Activated CD4-positive, alpha-beta T cell treated with anti-CD3 and anti-CD28 coated beads for 4 hours (primary cell): Measurements from ENCODE around the gene SEPTIN14.
"Not testable (repeated sequence)": the region's sequence is repeated elsewhere in the genome, so short reads cannot be mapped to it uniquely, and the experiment has no call there.

Source experiments
- DNase-seq, 2 donors: peaks; one replicate each; pipeline ENCODE4 v3.0.0-alpha.2; 2020

Gene SEPTIN14

GRCh38 chr7:55862652-55863051 is at the start of gene SEPTIN14:
TSS of gene SEPTIN14 (minus strand) at chr7:55862752. CDS start at chr7:55861996, 756 bp downstream.
- not testable (repeated sequence) for DNase-seq

DNA sequence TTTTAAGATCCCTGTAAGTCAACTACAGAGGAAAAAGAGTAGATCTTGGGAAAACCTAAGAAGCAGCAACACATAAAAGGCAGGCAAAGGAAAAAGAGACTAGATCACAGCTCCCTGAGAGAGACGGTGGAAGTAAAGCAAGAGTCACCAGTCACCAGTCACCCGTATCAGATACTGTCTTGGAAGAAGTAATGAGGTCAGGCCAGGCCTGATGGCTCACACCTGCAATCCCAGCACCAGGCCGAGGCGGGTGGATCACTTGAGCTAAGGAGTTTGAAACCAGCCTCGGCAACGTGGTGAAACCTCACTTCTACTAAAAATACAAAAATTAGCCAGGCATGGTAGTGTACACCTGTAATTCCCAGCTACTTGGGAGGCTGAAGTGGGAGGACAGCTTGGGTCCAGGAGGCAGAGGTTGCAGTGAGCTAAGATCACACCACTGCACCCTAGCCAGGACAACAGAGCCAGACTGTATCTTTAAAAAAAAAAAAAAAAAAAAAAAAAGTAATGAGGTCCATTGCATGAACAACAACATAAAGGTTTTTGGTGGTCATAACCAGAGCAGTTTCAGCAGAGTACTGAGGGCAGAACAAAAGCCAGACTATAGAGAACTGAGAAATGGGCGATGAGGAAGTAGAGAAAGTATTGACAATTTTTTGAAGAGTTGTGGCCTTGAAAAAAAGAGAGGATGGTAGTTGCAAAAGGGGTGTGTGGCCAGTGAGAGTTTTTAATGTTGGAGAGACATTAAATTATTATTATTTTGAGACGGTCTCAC is 41.6 kb upstream of the SEPTIN14 start:
- DNase-seq = no peak

DNA sequence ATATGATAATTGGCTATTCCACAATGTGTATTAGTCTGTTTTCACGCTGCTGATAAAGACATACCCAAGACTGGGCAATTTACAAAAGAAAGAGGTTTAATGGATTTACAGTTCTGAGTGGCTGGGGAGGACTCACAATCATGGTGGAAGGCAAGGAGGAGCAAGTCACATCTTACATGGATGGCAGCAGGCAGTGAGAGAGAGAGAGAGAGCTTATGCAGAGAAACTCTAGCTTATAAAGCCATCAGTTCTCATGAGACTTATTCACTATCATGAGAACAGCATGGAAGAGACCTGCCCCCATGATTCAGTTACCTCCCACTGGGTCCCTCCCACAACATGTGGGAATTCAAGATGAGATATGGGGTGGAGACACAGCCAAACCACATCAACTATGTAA is 38.5 kb upstream of the SEPTIN14 start:
- DNase-seq = not testable (repeated sequence)

GRCh38 chr7:55898287-55898686 is 35.7 kb upstream of the SEPTIN14 start:
- DNase-seq = no peak

- DNase-seq = no peak
Measured at GRCh38 chr7:55895021-55895420, 32.5 kb upstream of the SEPTIN14 start.

GRCh38 chr7:55893940-55894339 is 31.4 kb upstream of the SEPTIN14 start:
- no peak for DNase-seq

- not testable (repeated sequence) for DNase-seq
Measured at GRCh38 chr7:55888378-55888777, 25.8 kb upstream of the SEPTIN14 start.

- no peak for DNase-seq
Measured at GRCh38 chr7:55887821-55888247, 25.3 kb upstream of the SEPTIN14 start.

DNA sequence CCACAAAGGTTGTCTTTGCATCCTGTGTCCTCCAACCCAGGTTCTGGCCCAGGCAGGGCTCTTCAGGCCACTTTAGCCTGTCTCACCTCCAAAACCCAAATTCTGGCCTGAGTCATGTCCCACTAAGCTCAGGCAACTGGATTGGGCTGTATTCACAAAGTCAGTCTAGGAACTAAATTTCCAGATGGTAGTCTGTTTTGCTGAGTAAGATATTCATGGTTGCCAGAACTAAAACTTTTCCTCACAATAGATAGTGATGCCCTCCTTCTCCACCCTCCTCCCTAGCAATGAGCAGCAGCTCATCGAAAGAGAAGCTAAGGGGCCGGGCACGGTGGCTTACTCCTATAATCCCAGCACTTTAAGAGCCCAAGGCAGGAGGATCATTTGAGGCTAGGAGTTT is 21.8 kb upstream of the SEPTIN14 start:
- DNase-seq = no peak

DNA sequence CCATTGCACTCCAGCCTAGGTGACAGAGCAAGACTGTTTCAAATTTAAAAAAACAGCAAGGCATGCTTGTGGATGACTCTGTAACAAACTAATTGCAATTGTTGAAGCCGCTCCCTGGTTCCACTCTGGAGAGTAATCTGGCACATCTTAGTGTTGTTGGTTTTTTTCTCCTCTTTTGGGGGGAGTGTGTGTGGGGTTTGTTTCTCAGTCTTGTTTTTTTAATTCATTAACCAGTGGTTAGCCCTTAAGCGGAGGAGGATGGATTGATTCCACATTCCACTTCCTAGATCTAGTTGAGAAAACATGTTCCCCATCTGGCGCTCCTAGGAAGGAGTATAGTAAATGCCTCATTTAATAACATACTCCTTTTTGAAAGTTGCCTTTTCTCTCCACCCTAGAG is 16.1 kb upstream of the SEPTIN14 start:
- DNase-seq = no peak

DNA sequence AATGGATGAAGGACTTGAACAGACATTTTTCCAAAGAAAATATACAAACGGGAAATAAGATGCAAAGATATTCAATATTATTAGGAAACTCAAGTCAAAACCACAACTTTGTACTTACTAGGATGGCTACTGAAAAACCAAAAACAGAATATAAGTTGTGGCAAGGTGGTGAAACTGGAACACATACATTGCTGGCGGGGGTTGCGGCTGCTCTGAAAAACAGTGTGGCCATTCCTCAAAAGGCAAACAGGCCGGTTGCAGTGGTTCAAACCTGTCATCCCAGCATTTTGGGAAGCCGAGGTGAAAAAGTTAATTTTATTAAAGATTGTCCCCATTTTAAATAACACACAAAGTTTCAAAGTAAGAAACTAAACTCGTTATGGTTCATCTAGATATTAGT is 14.8 kb upstream of the SEPTIN14 start:
- no peak for DNase-seq

DNA sequence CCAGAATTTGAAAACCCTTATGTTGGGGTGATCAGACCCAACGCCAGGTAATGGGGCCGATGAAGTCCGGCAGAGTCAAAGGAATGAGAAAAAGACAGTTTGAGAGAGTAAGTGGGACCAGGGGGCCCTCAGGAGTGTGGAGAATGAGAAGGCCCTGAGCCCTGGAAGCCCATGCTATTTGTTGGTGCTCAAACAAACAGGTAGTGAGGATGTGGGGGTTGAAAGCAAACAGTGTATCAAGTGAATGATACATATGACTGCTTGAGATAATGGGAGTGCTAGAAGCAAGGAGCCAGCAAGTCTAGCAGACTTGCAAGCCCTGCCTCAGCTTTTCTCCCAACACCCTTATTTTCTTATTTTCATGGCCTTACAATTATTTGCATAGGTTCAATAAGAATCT is 11.2 kb upstream of the SEPTIN14 start:
- DNase-seq = no peak

GRCh38 chr7:55871932-55872485 is 9.5 kb upstream of the SEPTIN14 start:
- DNase-seq = no peak

GRCh38 chr7:55868989-55869388 is 6.4 kb upstream of the SEPTIN14 start:
- DNase-seq = not testable (repeated sequence)

DNA sequence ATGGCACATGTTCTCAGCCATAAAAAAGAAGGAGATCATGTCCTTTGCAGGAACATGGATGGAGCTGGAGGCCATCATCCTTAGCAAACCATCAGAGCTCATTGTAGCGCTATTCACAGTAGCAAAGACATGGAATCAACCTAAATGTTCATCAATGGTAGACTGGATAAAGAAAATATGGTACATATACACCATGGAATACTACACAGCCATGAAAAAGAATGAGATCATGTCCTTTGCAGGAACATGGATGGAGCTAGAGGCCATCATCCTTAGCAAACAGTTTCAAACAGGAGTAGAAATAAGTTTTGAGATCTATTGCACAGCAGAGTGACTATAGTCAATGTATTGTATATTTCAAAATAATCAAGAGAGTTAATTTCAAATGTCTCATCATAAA is 17.4 kb downstream of the SEPTIN14 start:
- not testable (repeated sequence) for DNase-seq

DNA sequence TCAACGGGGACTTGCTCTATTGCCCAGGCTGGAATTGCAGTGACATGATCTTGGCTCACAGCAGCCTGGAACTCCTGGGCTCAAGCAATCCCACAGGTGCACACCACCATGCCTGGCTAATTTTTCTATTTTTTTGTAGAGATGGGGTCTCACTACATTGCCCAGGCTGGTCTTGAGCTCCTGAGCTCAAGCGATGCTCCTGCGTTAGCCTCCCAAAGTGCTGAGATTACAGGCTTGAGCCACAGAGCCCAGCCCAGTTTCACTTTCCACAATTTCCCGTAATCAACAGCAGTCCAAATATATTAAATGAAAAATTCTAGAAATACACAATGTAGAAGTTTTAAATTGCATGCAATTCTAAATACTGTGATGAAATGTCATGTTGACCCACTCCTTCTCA is 24.0 kb downstream of the SEPTIN14 start:
- no peak for DNase-seq

DNA sequence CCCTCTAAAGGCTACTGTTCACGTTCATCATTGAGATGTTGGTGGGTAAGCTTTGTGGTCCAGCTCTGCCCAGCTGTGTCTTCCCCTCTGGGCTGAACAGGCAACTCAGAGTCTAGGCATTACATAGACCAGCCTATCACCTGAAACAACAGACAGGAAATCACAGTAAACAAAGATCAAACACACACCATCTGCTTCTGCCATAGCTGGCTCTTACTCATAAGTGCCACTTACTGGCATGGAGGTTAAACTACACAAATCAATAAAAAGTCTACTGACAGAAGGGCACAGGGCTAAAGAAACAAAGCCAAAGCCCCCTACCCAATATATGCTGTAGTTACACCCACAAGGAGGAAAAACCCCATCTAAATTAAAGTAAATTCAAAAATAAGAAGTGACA is 35.0 kb downstream of the SEPTIN14 start:
- DNase-seq = no peak

- no peak for DNase-seq
Measured at GRCh38 chr7:55818686-55819085, 43.9 kb downstream of the SEPTIN14 start.

DNA sequence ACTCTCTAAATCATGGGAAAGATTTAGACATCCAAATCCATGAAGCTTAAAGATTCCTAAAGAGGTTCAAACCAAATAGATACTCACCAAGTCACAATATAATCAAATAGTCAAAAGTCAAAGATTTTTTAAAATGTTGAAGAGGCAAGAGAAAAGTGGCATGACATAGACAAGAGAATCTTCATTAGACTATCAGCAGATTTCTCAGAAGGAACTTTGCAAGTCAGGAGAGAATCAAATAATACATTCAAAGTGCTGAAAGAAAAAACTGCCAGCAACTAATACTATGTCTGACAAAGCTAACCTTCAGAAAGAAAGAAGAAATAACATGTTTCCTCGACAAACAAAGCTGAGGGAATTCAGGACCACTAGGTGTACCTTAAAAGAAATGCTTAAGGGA is 65.3 kb downstream of the SEPTIN14 start:
- DNase-seq = not testable (repeated sequence)

DNA sequence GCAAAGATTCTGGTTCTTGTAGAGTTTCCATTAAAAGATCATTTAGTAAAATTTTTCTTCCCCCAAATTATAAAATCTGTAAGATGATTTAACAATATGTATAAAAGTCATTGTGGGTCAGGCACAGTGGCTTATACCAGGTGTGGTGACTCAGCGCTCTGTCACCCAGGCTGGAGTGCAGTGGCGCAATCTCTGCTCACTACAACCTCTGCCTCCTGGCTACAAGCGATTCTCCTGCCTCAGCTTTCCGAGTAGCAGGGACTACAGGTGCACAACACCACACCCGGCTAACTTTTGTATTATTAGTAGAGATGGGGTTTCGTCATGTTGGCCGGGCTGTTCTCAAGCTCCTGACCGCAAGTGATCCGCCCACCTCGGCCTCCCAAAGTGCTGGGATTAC is 68.0 kb downstream of the SEPTIN14 start:
- DNase-seq = no peak

DNA sequence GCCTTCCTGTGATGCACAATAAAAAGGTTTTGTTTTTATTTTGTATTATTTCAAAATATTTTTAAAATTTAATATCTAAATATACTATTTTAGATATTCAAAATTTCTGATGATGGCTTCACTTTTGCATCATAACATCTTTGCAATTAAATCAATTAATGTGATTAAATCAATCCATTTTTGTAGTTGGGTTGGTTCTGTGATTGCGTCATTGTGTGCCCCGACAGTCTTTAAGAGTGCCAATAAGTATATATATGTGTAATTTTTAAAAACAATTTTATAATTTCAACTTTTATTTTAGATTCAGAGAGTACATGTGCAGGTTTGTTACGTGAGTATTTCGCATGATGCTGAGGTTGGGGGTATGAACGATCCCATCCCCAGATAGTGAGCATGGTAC is 70.5 kb downstream of the SEPTIN14 start:
- no peak for DNase-seq

DNA sequence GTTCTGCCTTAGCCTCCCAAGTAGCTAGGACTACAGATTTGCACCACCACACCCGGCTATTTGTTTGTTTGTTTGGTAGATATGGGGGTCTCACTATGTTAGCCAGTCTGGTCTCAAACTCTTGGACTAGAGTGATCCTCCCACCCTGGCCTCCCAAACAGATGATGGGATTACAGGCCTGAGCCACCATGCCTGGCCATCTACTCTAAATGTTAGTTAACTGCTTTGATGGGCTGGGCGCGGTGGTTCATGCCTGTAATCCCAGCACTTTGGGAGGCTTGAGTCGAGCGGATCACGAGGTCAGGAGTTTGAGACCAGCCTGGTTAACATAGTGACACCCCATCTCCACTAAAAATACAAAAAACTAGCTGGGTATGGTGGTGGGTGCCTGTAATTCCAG is 74.8 kb downstream of the SEPTIN14 start:
- no peak for DNase-seq

GRCh38 chr7:55786901-55787300 is 75.7 kb downstream of the SEPTIN14 start:
- DNase-seq = no peak

DNA sequence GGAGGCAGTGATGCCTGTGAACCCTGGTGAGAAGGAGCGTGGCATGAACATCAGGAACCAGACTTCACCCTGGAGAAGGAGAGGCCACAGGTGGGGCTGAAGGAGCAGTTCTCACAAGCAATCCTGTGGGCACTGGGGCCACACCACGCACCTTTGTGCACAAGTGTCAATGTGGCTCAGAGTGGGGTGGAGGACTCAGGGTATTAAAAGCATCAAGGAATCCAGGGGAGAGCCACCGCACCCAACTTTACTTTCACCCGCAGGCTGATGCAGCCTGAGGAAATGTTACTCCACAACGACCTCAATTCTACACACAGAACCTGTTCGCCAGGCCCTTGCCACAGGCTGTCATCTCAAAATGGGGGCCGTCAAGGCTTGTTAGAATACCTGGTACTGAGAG is 77.1 kb downstream of the SEPTIN14 start:
- DNase-seq = not testable (repeated sequence)

- no peak for DNase-seq
Measured at GRCh38 chr7:55784151-55784550, 78.4 kb downstream of the SEPTIN14 start.
